GM12875 (cell line): ENCODE data around the gene VPS13D.

ENCODE experiments used
- H3K4me3 ChIP-seq: one replicate; pipeline ENCODE4 v1.5.1; 2011; ENCODE audit warnings: low read depth, low read length, control low read depth
- CTCF ChIP-seq: IDR thresholded peaks from 2 replicates; pipeline ENCODE4 v1.5.1; 2011; ENCODE audit warnings: low read depth, mild to moderate bottlenecking, control low read depth, inconsistent platforms, low read length, moderate library complexity, borderline replicate concordance; ENCODE audit not compliant: insufficient read depth

Gene VPS13D

GRCh38 chr1:12346483-12347151 lies 116.8 kb downstream of the VPS13D start:
- H3K4me3 ChIP-seq: no peak overlapping the region

GRCh38 chr1:12348113-12348512 lies 118.3 kb downstream of the VPS13D start:
- no peak overlapping the region for H3K4me3 ChIP-seq
- TF ChIP-seq CTCF: no peak

More at GRCh38 chr1:12346483-12347151, 116.8 kb downstream of the VPS13D start:
- TF ChIP-seq CTCF: no peak

GRCh38 chr1:12353981-12354380 lies 124.2 kb downstream of the VPS13D start:
- TF ChIP-seq CTCF: no peak
- H3K4me3 ChIP-seq: no peak overlapping the region

GRCh38 chr1:12356004-12356890 lies 126.4 kb downstream of the VPS13D start:
- no peak for TF ChIP-seq CTCF
- no peak overlapping the region for H3K4me3 ChIP-seq

GRCh38 chr1:12358499-12358898 lies 128.7 kb downstream of the VPS13D start:
- TF ChIP-seq CTCF: no peak
- no peak overlapping the region for H3K4me3 ChIP-seq

GRCh38 chr1:12359359-12360133 lies 129.7 kb downstream of the VPS13D start:
- TF ChIP-seq CTCF: no peak
- no peak overlapping the region for H3K4me3 ChIP-seq

- TF ChIP-seq CTCF: no peak
- H3K4me3 ChIP-seq: no peak overlapping the region
Observed at GRCh38 chr1:12368646-12369045, 138.8 kb downstream of the VPS13D start.
